ENCODE data around the gene ECI1. TPM values are rescaled to one million over a fixed set of nuclear protein-coding genes. Genes with fewer than 3 reads are reported as not detected.
A peak's percentile ranks its signal among the peaks of the same experiment; 100 is the strongest.

The ECI1 gene
- total and polyA plus RNA-seq, 2 of the 4 experiments (the other 2 are of a cell fraction), result 20.3 to 30.1 TPM

- dilution Hi-C loops (cut with HindIII; ENCODE audit: low sequenced_read_pairs, unreplicated experiment) (no loop called here), in situ Hi-C loops (cut with MboI; ENCODE audit: low sequenced_read_pairs) (no loop called here), intact Hi-C loops (cut with micrococcal nuclease) (no loop called here)
- DNase-seq (no peak), ATAC-seq (ENCODE audit: low read depth) (no peak)
- H2BK15ac ChIP-seq (ENCODE audit: low read depth, low read length), result no peak overlapping the region
- WGBS, 2 experiments (ENCODE audit: extremely low coverage in 2 of 2, insufficient read length in 1 of 2), result 80% methylated on average over 10 of the region's 19 CpGs; no CpG with 5 or more reads in 1 of the 2 experiments
- peaks cover 14 to 33% of the 10 kb centered on the region in 2 experiments for H3K79me1 ChIP-seq (ENCODE audit: low read depth in 1 of 2, low read length in 2 of 2)
- no peak overlapping the region for H3K27ac ChIP-seq (ENCODE audit: insufficient read depth, low read length)
- no peaks in the 10 kb centered on the region for H3K9me3 ChIP-seq (ENCODE audit: control insufficient read depth, insufficient read depth, low read length)
- H3K56ac ChIP-seq (ENCODE audit: extremely low read depth, insufficient read depth, low read length), result no peak overlapping the region
- H3K4me1 ChIP-seq (ENCODE audit: control insufficient read depth, insufficient read depth, low read length), result peaks cover 7% of the 10 kb centered on the region
- no peak overlapping the region for H2BK5ac ChIP-seq (ENCODE audit: low read depth, low read length, poor library complexity, severe bottlenecking)
- no TSS peak for BruUV-seq (replicated peaks)
- H3K23ac ChIP-seq (ENCODE audit: low read depth, low read length), result peak overlapping the region; percentile 52
- peaks cover 12% of the 10 kb centered on the region for H4K20me1 ChIP-seq (ENCODE audit: insufficient read depth, low read length)
- H4K5ac ChIP-seq (ENCODE audit: low read depth, low read length), result no peak overlapping the region
- peak overlapping the region; percentile 51 for H2AFZ ChIP-seq (replicated peaks; ENCODE audit: low read length, poor library complexity)
- no peak overlapping the region for H3K4me3 ChIP-seq (ENCODE audit: insufficient read depth, low read depth, low read length)
- ChIA-PET POLR2A (ENCODE audit: unreplicated experiment) (no interaction called here), CTCF (no interaction called here)
- H3K27me3 ChIP-seq (ENCODE audit: control insufficient read depth, insufficient read depth, low read length), result no peaks in the 10 kb centered on the region
- peak overlapping the region; percentile 73 for H2AK9ac ChIP-seq (replicated peaks; ENCODE audit: low read depth, low read length, poor library complexity)
- H3K14ac ChIP-seq (replicated peaks; ENCODE audit: low read depth, low read length), result no peak overlapping the region
- H4K91ac ChIP-seq (ENCODE audit: insufficient read depth, low read depth, low read length), result no peak overlapping the region
- no peaks in the 10 kb centered on the region for H3K9me1 ChIP-seq (ENCODE audit: insufficient read depth, low read length)
- H3K4me2 ChIP-seq (ENCODE audit: low read depth, low read length), result peak overlapping the region; percentile 80
- no peak overlapping the region for H2BK20ac ChIP-seq (ENCODE audit: low read depth, low read length)
- TF ChIP-seq MXI1 (IDR thresholded peaks at IDR 0.05; ENCODE audit: borderline replicate concordance, low read depth, low read length), result no peak
- TF ChIP-seq NFE2L2 (IDR thresholded peaks at IDR 0.05; ENCODE audit: low read depth, low read length), result no peak
- no peak for TF ChIP-seq SMC3 (IDR thresholded peaks at IDR 0.05; ENCODE audit: low read depth, low read length)
- TF ChIP-seq RFX5 (IDR thresholded peaks at IDR 0.05; ENCODE audit: low read depth, low read length), result no peak
- no peak for TF ChIP-seq FOS (IDR thresholded peaks at IDR 0.05; ENCODE audit: low read depth, low read length)
- TF ChIP-seq USF2 (IDR thresholded peaks at IDR 0.05; ENCODE audit: low read depth, low read length), result no peak
- no peak for TF ChIP-seq MAZ (IDR thresholded peaks at IDR 0.05; ENCODE audit: borderline replicate concordance, low read depth, low read length)
- H4K8ac ChIP-seq (ENCODE audit: low read depth in 2 of 2, low read length in 2 of 2), result no peak overlapping the region
- H2AK5ac ChIP-seq (ENCODE audit: low read depth, low read length), result peak overlapping the region; percentile 0; the same call in 1 of the 2 replicates
- H3K18ac ChIP-seq (ENCODE audit: low read depth, low read length), result no peak overlapping the region
- H3K9ac ChIP-seq (ENCODE audit: low read depth, low read length), result 0 out of 2 replicates have a peak overlapping the region, but pooled peaks have one; percentile 65
- H3K36me3 ChIP-seq (ENCODE audit: control insufficient read depth, insufficient read depth, low read length), result peaks cover 19% of the 10 kb centered on the region
- H2BK120ac ChIP-seq (ENCODE audit: low read depth, low read length), result no peak overlapping the region
- no peak overlapping the region for H3K4ac ChIP-seq (ENCODE audit: low read depth, low read length)
Observed at GRCh38 chr16:2212362-2213324, 38.7 kb downstream of the ECI1 start.

All from IMR-90 (cell line).